ENCODE data around the gene IL21R.
"Not testable (repeated sequence)": the region's sequence is repeated elsewhere in the genome, so short reads cannot be mapped to it uniquely, and the experiment has no call there.

Gene IL21R

GRCh38 chr16:27402569-27402963, 592 bp downstream of the IL21R start:
- no peak for DNase-seq (ENCODE audit: low read depth)

DNA sequence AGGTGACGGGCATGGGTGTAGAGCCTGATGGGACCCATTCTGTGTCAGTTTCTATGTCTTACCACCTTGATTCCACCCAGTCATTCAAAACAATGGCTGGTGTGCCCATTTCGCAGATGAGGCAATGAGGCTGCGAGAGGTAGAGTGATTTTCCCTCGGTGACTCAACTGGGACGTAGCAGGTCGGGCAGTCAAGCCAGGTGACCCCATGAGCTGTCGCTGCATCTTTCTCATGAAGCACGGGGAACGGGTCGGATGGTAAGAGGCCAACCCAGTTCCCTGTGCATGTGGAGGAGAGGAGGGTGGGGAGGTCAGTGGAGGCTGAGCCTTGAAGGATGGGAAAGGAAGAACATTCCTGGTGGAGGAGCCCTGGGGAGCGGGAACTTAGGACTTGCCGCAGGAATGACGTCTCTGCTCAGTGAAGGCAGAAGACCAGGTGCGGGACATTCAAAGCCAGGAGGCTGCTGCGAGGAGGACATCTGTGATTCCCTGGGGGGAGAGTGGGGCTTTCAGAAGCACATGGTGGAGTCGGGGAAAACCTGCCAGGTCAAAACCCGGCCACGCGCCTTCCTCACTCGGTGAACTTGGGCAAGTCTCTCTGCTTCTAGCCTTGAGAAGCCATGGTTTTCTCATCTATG, 1.1 kb downstream of the IL21R start:
- no peak for DNase-seq (ENCODE audit: low read depth)

GRCh38 chr16:27403601-27403992, 1.6 kb downstream of the IL21R start:
- DNase-seq (ENCODE audit: low read depth), result no peak

- no peak for DNase-seq (ENCODE audit: low read depth)
These were observed 2.3 kb downstream of the IL21R start for GRCh38 chr16:27404163-27404823.

GRCh38 chr16:27405546-27406451, 3.8 kb downstream of the IL21R start:
- peak; percentile 57 for DNase-seq (ENCODE audit: low read depth)

GRCh38 chr16:27406511-27407128, 4.6 kb downstream of the IL21R start:
- no peak for DNase-seq (ENCODE audit: low read depth)

GRCh38 chr16:27407133-27407532, 5.2 kb downstream of the IL21R start:
- DNase-seq (ENCODE audit: low read depth), result no peak

- no peak for DNase-seq (ENCODE audit: low read depth)
These were observed 6.1 kb downstream of the IL21R start for GRCh38 chr16:27408012-27408601.

- no peak for DNase-seq (ENCODE audit: low read depth)
These were observed 6.6 kb downstream of the IL21R start for GRCh38 chr16:27408602-27409031.

GRCh38 chr16:27409958-27410357, 8.0 kb downstream of the IL21R start:
- DNase-seq (ENCODE audit: low read depth), result not testable (repeated sequence)

DNA sequence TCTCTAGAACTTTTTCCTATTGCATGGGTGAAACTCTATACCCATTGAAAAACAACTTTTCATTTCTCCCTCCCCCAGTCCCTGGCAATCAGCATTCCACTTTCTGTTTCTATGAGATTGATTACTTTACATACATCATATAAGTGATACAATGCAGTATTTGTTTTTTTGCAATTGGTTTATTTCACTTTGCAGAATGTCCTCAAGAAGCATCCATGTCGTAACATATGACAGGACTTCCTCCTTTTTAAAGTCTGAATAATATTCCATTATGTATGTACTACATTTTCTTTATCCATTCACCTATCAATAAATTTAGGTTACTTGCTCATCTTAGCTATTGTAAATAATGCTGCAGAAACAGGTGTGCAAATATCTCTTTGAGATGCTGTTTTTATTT, 8.8 kb downstream of the IL21R start:
- DNase-seq (ENCODE audit: low read depth), result no peak

GRCh38 chr16:27413956-27414355, 12.0 kb downstream of the IL21R start:
- no peak for DNase-seq (ENCODE audit: low read depth)

DNA sequence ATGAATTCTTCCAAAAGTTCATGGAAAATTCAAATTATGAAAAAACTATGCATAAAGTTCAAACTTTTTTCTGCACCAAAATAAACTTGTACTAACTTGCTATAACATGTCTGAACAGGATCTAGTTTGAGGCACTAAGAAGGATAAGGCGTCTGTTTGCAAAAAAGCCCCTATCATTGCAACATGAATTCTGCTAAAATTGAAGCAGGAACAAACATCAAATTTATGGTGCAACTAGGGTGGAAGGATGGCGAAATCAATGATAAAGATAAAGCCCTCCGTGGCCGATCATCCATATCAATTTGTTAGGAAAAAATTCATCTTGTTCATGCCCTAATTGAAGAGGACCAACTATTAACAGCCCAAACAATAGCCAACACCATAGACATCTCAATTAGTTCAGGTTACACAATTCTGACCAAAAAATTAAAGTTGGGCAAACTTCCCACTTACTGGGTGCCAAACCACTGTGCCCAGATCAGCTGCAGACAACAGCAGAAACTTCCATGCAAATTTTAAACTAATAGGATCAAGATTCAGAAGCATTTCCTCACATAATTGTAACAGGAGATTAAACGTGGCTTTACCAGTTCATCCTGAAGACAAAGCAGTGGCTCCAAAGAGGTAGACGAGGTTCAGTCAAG, 12.9 kb downstream of the IL21R start:
- no peak for DNase-seq (ENCODE audit: low read depth)

- DNase-seq (ENCODE audit: low read depth), result no peak
These were observed 15.2 kb downstream of the IL21R start for GRCh38 chr16:27417047-27417671.

- DNase-seq (ENCODE audit: low read depth), result no peak
These were observed 20.2 kb downstream of the IL21R start for GRCh38 chr16:27421961-27422740.

- DNase-seq (ENCODE audit: low read depth), result no peak
These were observed 23.0 kb downstream of the IL21R start for GRCh38 chr16:27424772-27425498.

DNA sequence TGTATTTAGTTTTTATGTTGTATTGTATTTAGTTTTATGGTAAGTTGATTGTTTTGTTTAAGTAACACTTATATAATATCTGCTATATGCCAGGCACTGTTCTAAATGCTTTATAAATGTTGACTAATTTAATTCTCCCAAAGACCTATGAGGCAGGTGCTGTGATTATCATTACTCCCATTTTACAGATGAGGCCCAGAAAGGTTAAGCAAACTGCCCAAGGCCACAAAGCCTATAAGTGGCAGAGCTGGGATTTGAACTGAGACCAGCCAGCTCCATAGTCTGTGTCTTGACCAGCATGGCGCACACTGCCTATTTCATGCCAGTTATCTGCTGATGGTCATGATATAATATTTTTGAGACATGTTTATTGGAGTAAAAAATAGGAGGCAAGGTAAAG, 24.0 kb downstream of the IL21R start:
- DNase-seq (ENCODE audit: low read depth), result no peak

DNA sequence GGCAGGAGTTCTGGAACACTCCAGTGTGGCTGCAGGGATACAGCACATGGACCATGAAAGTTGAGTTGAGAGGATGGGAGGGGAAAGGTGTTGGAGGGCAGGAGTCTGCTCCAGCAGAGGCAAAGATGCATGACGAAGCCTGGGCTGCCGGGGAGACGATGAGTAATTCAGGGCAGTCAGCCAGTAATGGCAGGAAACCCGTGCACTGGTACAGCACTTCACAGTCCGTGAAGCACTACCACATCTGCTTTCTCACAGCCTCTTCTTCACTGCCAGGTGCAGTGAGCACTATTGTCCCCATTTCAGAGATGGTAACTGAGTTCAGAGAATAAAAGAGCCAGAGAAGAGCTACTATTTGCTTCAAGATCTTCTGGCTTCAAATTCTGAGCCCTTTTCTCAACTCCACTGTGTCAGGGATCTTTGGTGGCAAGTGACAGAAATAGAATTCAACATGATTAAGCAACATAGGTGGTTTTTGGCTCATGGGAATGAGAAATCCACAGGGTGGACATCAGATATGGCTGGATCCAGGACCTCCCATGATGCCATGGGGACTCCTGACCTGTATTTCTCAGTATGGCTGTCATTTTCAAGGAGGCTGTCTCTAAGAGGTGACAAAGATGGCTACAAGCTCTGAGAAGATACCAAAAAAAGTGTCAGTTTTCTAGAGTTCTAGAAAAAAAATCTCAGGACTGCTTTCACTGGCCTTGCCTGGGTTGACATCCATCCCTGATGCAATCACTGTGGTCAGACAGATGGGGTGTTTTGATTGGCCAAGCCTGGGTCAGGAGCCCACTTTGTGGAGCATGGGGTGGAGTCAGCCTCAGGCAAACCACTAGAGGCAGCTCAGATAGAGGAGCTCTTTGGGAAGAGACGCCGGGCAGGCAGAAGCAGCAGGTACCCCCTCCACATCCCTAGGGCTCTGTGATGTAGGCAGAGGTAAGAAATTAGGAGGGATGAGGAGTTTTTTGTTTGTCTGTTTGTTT, 24.7 kb downstream of the IL21R start:
- peak; percentile 62 for DNase-seq (ENCODE audit: low read depth)
